ENCODE data around the gene RAD18. TPM values are rescaled to one million over a fixed set of nuclear protein-coding genes. Genes with fewer than 3 reads are reported as not detected.

RAD18 gene
- total and polyA plus RNA-seq, 2 donors (not counting 1 experiment from before 2014, with no cell fraction given): 4.8 to 21.3 TPM

DNA sequence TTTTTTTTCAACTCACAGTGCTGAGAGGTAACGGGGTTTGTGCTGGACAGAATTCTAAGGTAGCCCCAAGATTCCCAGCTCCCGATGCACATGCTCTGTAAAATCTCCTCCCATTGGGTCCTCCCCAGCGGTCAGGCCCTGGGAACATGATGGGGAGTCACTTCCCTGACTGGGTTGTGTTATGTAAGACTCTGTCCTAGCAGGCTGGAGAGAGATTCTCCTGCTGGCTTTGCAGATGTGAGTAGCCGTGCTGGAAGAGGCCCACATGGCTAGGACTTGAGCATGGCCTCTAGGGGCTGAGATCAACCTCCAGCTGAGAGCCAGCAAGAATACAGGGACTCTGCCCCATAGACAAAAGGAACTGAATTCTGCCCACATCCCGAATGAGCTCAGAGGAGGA is 110.2 kb downstream of the RAD18 start:
- 100% methylated on average over 5 of the region's 5 CpGs for WGBS (ENCODE audit: insufficient coverage)
- ChIA-PET CTCF (no interaction called here), POLR2A (no interaction called here)
- no peak overlapping the region for H3K4me2 ChIP-seq (replicated peaks; ENCODE audit: low read depth, low read length, poor library complexity, severe bottlenecking)
- H3K79me2 ChIP-seq (ENCODE audit: control insufficient read depth, insufficient read depth, low read length): no peaks in the 10 kb centered on the region
- no peaks in the 10 kb centered on the region for H3K36me3 ChIP-seq (replicated peaks in 1 of 2; ENCODE audit: control extremely low read depth in 1 of 2, control insufficient read depth in 1 of 2, extremely low read depth in 1 of 2, insufficient read depth in 2 of 2, low read length in 1 of 2)
- no peak overlapping the region for H3K4me3 ChIP-seq (ENCODE audit: control extremely low read depth in 1 of 5, extremely low read depth in 1 of 5, insufficient read depth in 1 of 5, low read depth in 2 of 5, low read length in 4 of 5)
- Mint-ChIP-seq H3K4me3 (no peak overlapping the region), H3K9me3 (ENCODE audit: insufficient read depth) (no peaks in the 10 kb centered on the region), H3K27me3 (no peaks in the 10 kb centered on the region), H3K27ac (no peak overlapping the region), H3K4me1 (no peaks in the 10 kb centered on the region)
- ATAC-seq (ENCODE audit: low read depth): no peak
- H2AFZ ChIP-seq (ENCODE audit: insufficient read depth, low read depth, low read length, poor library complexity, severe bottlenecking): no peak overlapping the region
- H3K4me1 ChIP-seq (ENCODE audit: control insufficient read depth in 2 of 2, insufficient read depth in 2 of 2, low read length in 2 of 2): no peaks in the 10 kb centered on the region
- intact Hi-C loops (cut with micrococcal nuclease): no loop called here
- H3K9ac ChIP-seq (ENCODE audit: low read length): no peak overlapping the region
- H3K9me3 ChIP-seq (ENCODE audit: control extremely low read depth in 1 of 3, control insufficient read depth in 2 of 3, insufficient read depth in 1 of 3, low read length in 2 of 3): no peaks in the 10 kb centered on the region
- no peak for DNase-seq
- H3K27me3 ChIP-seq (replicated peaks in 1 of 4; ENCODE audit: control extremely low read depth in 1 of 4, control insufficient read depth in 3 of 4, insufficient read depth in 4 of 4, low read length in 3 of 4): no peaks in the 10 kb centered on the region
- no peak for TF ChIP-seq EZH2 (IDR thresholded peaks at IDR 0.05; ENCODE audit: borderline replicate concordance, insufficient read depth, low read depth, low read length, poor library complexity, severe bottlenecking)
- TF ChIP-seq, protein P1, sequence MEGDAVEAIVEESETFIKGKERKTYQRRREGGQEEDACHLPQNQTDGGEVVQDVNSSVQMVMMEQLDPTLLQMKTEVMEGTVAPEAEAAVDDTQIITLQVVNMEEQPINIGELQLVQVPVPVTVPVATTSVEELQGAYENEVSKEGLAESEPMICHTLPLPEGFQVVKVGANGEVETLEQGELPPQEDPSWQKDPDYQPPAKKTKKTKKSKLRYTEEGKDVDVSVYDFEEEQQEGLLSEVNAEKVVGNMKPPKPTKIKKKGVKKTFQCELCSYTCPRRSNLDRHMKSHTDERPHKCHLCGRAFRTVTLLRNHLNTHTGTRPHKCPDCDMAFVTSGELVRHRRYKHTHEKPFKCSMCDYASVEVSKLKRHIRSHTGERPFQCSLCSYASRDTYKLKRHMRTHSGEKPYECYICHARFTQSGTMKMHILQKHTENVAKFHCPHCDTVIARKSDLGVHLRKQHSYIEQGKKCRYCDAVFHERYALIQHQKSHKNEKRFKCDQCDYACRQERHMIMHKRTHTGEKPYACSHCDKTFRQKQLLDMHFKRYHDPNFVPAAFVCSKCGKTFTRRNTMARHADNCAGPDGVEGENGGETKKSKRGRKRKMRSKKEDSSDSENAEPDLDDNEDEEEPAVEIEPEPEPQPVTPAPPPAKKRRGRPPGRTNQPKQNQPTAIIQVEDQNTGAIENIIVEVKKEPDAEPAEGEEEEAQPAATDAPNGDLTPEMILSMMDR (IDR thresholded peaks at IDR 0.05): no peak
- H3K27ac ChIP-seq (ENCODE audit: low read length in 2 of 2): no peak overlapping the region
- H4K20me1 ChIP-seq (ENCODE audit: control insufficient read depth, insufficient read depth, low read length, poor library complexity, severe bottlenecking): no peaks in the 10 kb centered on the region

DNA sequence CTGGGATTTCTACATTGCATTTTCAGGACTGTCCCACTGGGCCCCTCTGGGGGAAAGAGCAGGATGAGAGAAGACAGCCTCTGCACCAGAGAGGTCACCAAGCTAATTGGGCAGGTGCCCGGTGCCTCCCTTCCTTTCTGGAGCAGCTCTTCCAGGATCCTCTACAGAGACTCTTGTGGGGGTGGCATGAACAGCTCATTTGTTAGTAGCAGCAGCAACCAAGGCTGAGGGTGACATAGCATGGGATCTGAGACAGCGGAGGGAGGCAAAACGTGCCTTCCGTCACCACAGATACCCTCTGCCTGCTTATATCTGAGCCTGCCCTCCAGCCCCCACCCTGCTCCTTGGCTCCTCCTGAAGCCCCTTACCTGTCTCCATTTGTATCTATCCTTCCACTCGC is 110.8 kb downstream of the RAD18 start:
- DNase-seq (no peak), ATAC-seq (ENCODE audit: low read depth) (no peak)
- Mint-ChIP-seq H3K27ac (no peak overlapping the region), H3K4me3 (no peak overlapping the region), H3K27me3 (no peaks in the 10 kb centered on the region), H3K9me3 (ENCODE audit: insufficient read depth) (no peaks in the 10 kb centered on the region), H3K4me1 (no peaks in the 10 kb centered on the region)
- Histone ChIP-seq H3K79me2 (ENCODE audit: control insufficient read depth, insufficient read depth, low read length) (no peaks in the 10 kb centered on the region), H3K9ac (ENCODE audit: low read length) (no peak overlapping the region), H3K4me2 (replicated peaks; ENCODE audit: low read depth, low read length, poor library complexity, severe bottlenecking) (no peak overlapping the region), H3K27me3 (replicated peaks in 1 of 4; ENCODE audit: control extremely low read depth in 1 of 4, control insufficient read depth in 3 of 4, insufficient read depth in 4 of 4, low read length in 3 of 4) (no peaks in the 10 kb centered on the region), H3K36me3 (replicated peaks in 1 of 2; ENCODE audit: control extremely low read depth in 1 of 2, control insufficient read depth in 1 of 2, extremely low read depth in 1 of 2, insufficient read depth in 2 of 2, low read length in 1 of 2) (no peaks in the 10 kb centered on the region), H3K27ac (ENCODE audit: low read length in 2 of 2) (no peak overlapping the region), H3K4me1 (ENCODE audit: control insufficient read depth in 2 of 2, insufficient read depth in 2 of 2, low read length in 2 of 2) (no peaks in the 10 kb centered on the region), H3K4me3 (ENCODE audit: control extremely low read depth in 1 of 5, extremely low read depth in 1 of 5, insufficient read depth in 1 of 5, low read depth in 2 of 5, low read length in 4 of 5) (no peak overlapping the region), H2AFZ (ENCODE audit: insufficient read depth, low read depth, low read length, poor library complexity, severe bottlenecking) (no peak overlapping the region), H4K20me1 (ENCODE audit: control insufficient read depth, insufficient read depth, low read length, poor library complexity, severe bottlenecking) (no peaks in the 10 kb centered on the region), H3K9me3 (ENCODE audit: control extremely low read depth in 1 of 3, control insufficient read depth in 2 of 3, insufficient read depth in 1 of 3, low read length in 2 of 3) (no peaks in the 10 kb centered on the region)
- 100% methylated on average over 4 of the region's 5 CpGs for WGBS (ENCODE audit: insufficient coverage)
- TF ChIP-seq, protein P1 (IDR thresholded peaks at IDR 0.05): no peak
- TF ChIP-seq EZH2 (IDR thresholded peaks at IDR 0.05; ENCODE audit: borderline replicate concordance, insufficient read depth, low read depth, low read length, poor library complexity, severe bottlenecking): no peak
- intact Hi-C loops (cut with micrococcal nuclease): no loop called here
- ChIA-PET POLR2A (no interaction called here), CTCF (interaction anchor here (0.5 kb wide), 1 partner anchor 15 kb away, joined by 5 read pairs; no protein-coding TSS in a partner anchor)
